ENCODE results near the gene METRNL. TPM values are rescaled to one million over a fixed set of nuclear protein-coding genes. Genes with fewer than 3 reads are reported as not detected.

METRNL gene
- total RNA-seq, 1 donor from 2014 or later: 63.8 TPM

GRCh38 chr17:83143817-83144231 is 64.4 kb downstream of the METRNL start:
- Mint-ChIP-seq H3K27me3 (ENCODE audit: low read depth) (no peaks in the 10 kb centered on the region), H3K27ac (ENCODE audit: unreplicated experiment) (no peak overlapping the region), H3K4me3 (ENCODE audit: unreplicated experiment) (no peak overlapping the region), H3K9me3 (ENCODE audit: low read depth) (peaks cover 16% of the 10 kb centered on the region), H3K36me3 (ENCODE audit: low read depth) (peaks cover 5% of the 10 kb centered on the region), H3K4me1 (ENCODE audit: low read depth) (peaks cover 15% of the 10 kb centered on the region)
- DNase-seq (ENCODE audit: low spot score): peak; percentile 54
- no peak for TF ChIP-seq CTCF (IDR thresholded peaks at IDR 0.05)

Other genes starting within 250 kb of the METRNL start
- not detected in 3 replicates for gene ZNF750, start 239.6 kb upstream of the METRNL start, total RNA-seq

Measured in chondrocyte (in vitro differentiated cells).